Measurements from ENCODE around the gene WDR7. TPM values are rescaled to one million over a fixed set of nuclear protein-coding genes. Genes with fewer than 3 reads are reported as not detected.

The WDR7 gene
- total and polyA plus RNA-seq, 12 donors: 3.6 to 64.6 (median 24.2) TPM

- peaks cover 0 to 8% of the 10 kb centered on the region in 2 donors for H3K36me3 ChIP-seq (replicated peaks in 1 of 2)
- H3K9me3 ChIP-seq (replicated peaks in 1 of 3): no peaks in the 10 kb centered on the region
- no peak overlapping the region for H3K4me3 ChIP-seq
- H3K27me3 ChIP-seq: no peaks in the 10 kb centered on the region
- no peak overlapping the region for H3K27ac ChIP-seq
- DNase-seq: no peak
- WGBS, 4 donors: 96 to 99% (median 96%) methylated on average over 10 of the region's 10 CpGs
- intact Hi-C loops (cut with DNase I): no loop called here
- no peak for TF ChIP-seq CTCF (IDR thresholded peaks at IDR 0.05)
- no peak for TF ChIP-seq POLR2A (IDR thresholded peaks at IDR 0.05)
- no peaks in the 10 kb centered on the region for H3K4me1 ChIP-seq (replicated peaks in 1 of 2)
These were observed 284.4 kb downstream of the WDR7 start for GRCh38 chr18:56935434-56936040.

- H3K27me3 ChIP-seq: no peaks in the 10 kb centered on the region
- 83 to 95% (median 92%) methylated on average over 1 of the region's 1 CpG for WGBS, 4 donors
- no peak overlapping the region for H3K4me3 ChIP-seq
- no peaks in the 10 kb centered on the region for H3K9me3 ChIP-seq (replicated peaks in 1 of 3)
- H3K36me3 ChIP-seq (replicated peaks in 1 of 2): peaks cover 0 to 8% of the 10 kb centered on the region in 2 donors
- TF ChIP-seq CTCF (IDR thresholded peaks at IDR 0.05) (no peak), POLR2A (IDR thresholded peaks at IDR 0.05) (no peak)
- DNase-seq: no peak
- intact Hi-C loops (cut with DNase I): no loop called here
- no peak overlapping the region for H3K27ac ChIP-seq
- H3K4me1 ChIP-seq (replicated peaks in 1 of 2): no peaks in the 10 kb centered on the region
These were observed 285.3 kb downstream of the WDR7 start for GRCh38 chr18:56936457-56936856.

GRCh38 chr18:56937874-56938430, 286.8 kb downstream of the WDR7 start:
- Histone ChIP-seq H3K9me3 (replicated peaks in 1 of 3) (no peaks in the 10 kb centered on the region), H3K36me3 (replicated peaks in 1 of 2) (peaks cover 0 to 8% of the 10 kb centered on the region in 2 donors), H3K4me3 (no peak overlapping the region), H3K27ac (no peak overlapping the region), H3K4me1 (replicated peaks in 1 of 2) (no peaks in the 10 kb centered on the region), H3K27me3 (no peaks in the 10 kb centered on the region)
- WGBS, 4 donors: 73 to 88% (median 80%) methylated on average over 3 of the region's 3 CpGs
- intact Hi-C loops (cut with DNase I): no loop called here
- TF ChIP-seq CTCF (IDR thresholded peaks at IDR 0.05): no peak
- TF ChIP-seq POLR2A (IDR thresholded peaks at IDR 0.05): no peak
- DNase-seq: no peak

GRCh38 chr18:56945171-56946083, 294.3 kb downstream of the WDR7 start:
- Histone ChIP-seq H3K9me3 (replicated peaks in 1 of 3) (no peaks in the 10 kb centered on the region), H3K4me3 (no peak overlapping the region), H3K27me3 (no peaks in the 10 kb centered on the region), H3K36me3 (replicated peaks in 1 of 2) (no peaks in the 10 kb centered on the region), H3K27ac (no peak overlapping the region), H3K4me1 (replicated peaks in 1 of 2) (no peaks in the 10 kb centered on the region)
- DNase-seq: no peak
- TF ChIP-seq POLR2A (IDR thresholded peaks at IDR 0.05) (no peak), CTCF (IDR thresholded peaks at IDR 0.05) (no peak)
- intact Hi-C loops (cut with DNase I): no loop called here
- WGBS, 4 donors: 92 to 97% (median 95%) methylated on average over 4 of the region's 4 CpGs
